HG02798 (cell line): ENCODE measurements around the gene CAB39L.

Experiments used
- ATAC-seq: cut with Tn5 transposase; IDR thresholded peaks from one replicate; pipeline ENCODE4 v1.9.1; 2021; ENCODE audit warnings: mild to moderate bottlenecking; ENCODE audit not compliant: unreplicated experiment, poor library complexity

Gene CAB39L

DNA sequence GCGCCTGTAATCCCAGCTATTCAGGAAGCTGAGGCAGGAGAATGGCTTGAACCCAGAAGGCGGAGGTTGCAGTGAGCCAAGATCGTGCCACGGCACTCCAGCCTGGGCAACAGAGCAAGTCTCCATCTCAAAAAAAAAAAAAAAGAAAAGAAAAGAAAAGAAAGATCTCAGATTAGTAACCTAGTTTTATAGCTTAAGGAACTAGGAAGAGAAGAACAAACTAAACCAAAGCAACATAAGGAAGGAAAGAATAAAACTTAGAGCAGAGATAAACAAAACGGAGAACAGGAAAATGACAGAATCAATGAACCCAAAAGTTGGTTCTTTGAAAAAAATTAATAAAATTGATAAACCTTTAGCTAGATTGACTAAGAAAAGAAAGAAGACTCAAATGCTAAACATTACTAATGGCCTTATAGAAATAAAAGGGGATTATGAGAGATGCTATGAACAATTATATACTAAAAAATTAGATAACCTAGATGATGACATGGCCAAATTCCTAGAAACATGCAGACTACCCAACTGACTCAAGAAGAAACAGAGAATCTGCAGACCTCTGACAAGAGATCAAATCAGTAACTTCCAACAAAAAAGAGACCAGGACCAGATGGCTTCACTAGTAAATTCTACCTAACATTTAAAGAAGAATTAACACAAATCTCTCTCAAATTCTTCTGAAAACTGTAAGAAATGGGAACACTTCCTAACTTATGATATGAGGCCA, 127.9 kb downstream of the CAB39L start:
- ATAC-seq, result no peak

- no peak for ATAC-seq
Observed at GRCh38 chr13:49315036-49315565, 128.8 kb downstream of the CAB39L start.

DNA sequence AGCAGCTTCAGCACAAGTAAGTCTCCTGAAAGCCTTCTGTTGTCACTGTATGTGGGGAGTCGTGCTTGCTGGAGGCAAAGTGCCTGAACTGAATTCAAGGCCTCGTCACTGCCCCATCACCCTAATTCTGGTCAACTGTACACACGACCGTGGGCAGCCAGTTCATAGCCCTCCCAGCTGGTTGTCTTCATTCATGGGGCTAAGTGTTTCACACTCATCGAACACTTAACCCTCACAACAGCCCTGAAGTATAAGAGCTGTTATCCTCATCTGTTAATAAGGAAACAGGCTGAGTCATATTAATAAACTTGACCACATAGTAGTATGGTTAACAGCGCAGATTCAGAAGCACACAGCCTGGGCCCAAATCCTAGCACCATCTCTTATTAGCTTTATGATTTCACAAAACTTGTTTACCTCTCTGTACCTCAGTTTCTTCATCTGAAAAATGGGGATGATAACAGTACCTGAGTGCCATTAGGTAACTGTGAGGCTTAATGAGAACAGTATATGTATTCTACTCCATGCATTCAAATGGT, 129.5 kb downstream of the CAB39L start:
- ATAC-seq, result no peak

- no peak for ATAC-seq
Observed at GRCh38 chr13:49311816-49312215, 132.0 kb downstream of the CAB39L start.

DNA sequence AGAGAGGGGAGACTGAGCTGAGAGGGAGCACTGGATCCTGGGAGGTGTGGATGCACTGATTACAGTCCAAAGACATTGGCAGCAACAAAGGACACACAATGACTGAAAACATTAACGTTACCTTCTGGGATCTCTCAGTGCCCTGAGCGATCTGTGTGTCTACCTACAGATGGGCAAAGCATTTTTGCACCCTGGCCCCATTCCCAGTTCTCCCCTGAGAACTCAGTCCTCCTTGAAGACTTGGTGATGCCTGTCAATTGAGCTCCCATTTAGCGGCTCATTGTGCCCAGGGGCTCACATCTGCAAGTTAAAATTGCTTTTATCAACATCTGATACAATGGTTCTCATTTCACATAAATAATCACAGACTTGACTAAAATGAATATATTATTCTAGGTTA, 133.6 kb downstream of the CAB39L start:
- no peak for ATAC-seq

GRCh38 chr13:49308921-49309408, 134.9 kb downstream of the CAB39L start:
- no peak for ATAC-seq

DNA sequence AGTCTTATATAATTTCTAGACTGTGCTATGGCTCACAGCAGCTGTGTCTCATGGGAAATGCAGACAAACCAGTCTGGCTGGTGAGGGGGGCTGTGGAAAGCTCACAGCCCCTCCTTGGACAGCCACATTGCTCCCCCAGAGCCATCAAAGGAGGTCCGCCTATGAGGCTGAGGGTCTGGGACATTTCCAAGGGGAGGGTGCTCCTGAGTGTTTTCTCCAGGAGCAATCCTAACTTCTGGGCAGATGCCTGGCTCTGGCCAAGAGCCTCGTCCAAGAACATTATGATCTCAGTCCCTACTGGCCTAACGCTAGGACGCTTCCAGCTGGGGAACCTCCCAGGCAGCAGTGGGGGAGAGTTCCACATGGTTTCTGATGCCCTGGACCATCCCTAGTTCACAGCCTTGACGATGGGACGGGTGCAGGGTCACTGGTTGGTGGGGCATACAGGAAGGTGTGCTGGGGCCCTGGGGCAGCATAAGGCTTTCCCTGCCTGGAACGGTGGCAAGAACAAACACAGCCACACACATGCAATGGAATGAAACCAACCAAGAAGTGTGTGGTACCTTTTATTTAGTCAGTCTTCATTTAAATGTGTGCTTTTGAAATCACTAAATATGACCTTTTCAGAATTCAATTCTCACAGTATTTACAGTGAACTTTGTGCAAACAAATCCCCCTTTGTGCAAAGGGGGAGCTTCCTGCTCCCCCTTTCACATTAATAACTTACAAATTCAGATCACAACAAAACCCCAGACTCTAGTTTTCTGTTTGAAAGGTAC, 135.6 kb downstream of the CAB39L start:
- no peak for ATAC-seq

GRCh38 chr13:49307365-49307764, 136.5 kb downstream of the CAB39L start:
- no peak for ATAC-seq

DNA sequence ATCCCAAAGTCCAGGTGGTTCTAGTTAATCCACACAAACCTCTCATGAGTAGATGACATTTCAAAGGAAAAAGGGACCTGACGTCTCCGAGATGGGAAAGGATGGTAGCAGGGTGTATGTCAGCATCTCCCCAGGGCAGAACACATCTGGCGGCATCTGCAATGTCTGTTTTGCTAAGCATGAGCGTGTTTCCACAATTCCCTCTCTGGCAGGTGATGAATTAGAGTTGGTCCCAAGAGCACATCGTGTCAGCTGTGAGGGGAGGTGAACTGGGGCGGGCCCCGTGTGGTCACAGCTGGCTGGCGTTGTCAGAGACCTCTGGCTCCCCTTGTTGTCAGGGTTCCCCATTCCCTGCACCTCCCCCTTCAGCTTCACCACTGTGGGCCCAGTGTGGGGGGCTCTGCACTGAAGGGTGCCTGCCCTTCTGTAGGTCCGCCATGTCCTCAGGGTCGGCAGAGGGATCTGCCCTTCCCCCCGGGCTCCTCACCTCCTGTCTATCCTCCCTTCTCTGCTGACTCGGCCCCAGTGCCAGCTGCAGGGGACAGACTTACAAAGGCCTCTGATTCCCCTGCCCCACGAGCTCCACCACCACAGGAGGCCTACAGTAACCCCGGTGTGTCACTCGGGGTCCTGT, 138.0 kb downstream of the CAB39L start:
- no peak for ATAC-seq

DNA sequence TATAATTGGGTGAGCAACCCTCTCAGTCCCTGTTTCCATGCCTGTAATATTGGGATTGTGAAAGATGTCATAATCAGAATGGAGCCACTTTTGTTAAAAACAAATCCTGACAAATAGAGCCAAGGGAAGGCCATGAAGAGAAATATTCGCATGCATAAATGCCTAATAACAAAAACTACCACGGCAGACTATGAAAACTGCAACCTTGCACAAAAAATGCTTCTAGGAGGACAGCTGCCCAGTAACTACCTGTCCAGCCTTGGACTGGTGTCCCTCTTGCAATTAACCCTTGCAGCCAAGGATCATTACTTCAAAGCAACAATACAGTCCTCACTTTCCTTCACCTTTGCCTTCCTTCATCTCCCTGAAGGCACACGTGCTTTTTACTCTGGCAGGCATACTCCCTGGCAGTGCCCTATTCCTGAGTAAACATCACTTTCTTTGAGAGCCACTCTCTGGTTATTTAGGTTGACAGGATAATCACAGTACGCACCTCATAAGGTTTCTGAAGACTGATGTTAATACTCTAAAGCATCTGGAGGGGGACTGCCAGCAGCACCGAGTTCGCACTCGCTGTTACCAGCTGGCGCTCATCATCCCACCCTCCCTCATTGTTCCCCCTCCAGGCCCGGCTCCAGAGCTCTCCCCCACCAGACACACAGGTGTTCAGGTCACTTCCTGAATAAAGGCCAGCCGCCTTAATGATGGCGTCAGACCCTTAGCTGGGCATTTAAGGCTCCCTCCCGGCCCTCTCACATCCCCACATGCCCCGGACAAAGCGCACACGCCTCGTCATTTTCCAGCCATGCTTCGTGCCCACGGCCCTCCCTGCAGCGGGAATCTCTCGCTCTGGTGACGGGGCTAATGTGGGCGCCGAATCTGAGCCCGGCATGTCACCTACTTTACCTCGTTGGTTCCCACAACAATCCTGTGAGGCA, 138.8 kb downstream of the CAB39L start:
- ATAC-seq, result no peak

DNA sequence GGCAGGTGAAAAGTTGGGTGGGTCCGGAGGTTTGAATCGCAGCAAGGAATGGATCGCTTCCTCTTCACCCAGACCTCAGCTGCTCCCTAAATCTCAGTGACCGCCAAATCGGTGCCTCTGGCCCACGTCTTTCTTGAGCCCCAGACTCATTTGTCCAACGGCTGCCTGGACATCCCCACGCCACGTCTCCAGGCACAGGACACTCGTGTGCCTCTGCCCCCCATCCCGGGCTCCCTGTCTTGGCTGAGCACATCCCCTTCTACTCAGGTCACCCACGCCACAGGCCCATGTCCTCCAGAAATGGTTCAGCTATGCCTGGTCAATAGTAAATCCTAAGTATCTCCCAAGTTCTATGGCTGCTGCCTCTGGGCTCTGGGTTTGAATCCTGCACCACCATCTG, 139.5 kb downstream of the CAB39L start:
- ATAC-seq, result no peak

- no peak for ATAC-seq
Observed at GRCh38 chr13:49303533-49304252, 140.2 kb downstream of the CAB39L start.

DNA sequence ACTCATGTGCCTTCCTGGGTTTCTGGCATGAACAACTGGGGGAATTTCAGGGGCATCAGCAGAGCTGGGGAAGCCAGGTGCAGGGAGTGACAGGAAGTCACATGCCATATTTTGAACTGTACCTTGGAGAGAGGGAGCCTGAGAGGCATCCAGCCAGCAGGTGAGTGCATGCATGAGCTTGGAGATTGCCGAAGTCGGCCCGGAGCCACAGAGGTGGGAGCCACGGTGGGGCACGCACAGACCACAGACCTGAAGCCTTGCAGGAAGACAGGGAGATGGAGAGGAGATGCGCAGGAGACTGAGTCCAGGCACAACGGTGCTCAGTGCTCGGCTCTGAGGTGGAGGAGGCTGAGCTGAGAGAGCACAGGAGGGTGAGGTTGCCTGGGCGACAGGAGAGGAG, 141.0 kb downstream of the CAB39L start:
- no peak for ATAC-seq

DNA sequence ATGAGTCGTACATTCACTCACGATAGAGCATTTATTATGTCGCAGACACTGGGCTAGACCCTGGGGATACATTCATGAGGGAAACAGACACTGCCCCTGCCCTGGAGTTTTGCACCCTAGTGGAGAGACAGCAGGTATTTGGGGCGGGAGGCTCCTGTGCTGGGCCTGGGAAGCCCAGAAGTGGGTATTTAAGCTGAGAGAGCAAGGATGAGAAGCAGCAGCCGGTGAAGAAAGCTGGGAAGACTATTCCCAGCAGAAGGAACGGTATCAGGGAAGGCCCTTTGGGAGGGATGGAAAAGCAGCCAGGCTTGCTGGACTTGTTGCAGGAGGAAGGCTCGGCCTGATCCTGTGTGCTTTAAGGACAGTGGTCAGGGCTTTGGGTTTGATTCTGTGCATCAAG, 141.6 kb downstream of the CAB39L start:
- ATAC-seq, result no peak

DNA sequence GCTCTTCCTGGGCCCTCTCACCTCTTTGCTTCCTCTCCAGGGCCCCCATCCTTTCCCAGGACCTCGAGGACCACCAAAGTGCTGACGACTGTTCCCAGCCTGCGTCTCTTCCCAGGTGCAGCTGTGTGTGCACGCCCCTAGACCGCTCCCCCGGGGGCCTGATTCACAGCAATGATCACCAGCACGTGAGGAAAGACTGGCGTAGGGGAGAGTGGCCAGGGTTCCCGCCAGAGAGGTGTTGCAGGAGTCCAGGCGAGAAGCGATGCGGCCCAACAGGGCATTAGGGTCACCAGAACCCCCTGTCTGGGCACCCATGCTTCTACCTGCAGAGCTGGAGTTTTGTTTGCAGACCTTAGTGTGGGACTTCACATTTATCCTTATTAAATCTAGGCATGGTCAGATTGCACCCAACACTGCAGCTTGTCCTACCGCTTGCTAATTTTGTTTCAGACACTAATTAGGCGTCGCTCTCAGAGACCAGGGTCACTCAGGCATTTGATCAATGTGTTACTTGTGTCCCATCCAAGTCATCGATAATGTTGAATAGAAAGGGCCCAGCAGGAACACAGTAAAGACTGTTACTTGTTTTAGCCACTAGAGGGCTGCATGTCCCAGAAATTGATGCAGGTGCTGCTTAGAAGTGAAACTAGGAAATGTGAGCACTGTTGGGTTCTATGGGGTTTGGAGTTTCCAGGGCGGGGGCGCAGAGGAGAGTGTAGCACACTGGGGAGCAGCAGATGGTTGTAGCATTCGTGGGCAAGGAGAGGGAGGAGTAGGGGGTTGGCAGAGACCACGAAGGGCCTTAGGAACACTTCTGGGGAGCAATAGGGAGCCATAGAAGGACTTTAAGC, 142.9 kb downstream of the CAB39L start:
- ATAC-seq, result peak; percentile 89

GRCh38 chr13:49300276-49300675, 143.6 kb downstream of the CAB39L start:
- ATAC-seq, result no peak

- ATAC-seq, result no peak
Observed at GRCh38 chr13:49298903-49299605, 144.8 kb downstream of the CAB39L start.

- no peak for ATAC-seq
Observed at GRCh38 chr13:49298416-49298815, 145.4 kb downstream of the CAB39L start.
